GM19328 (cell line): ENCODE results near the gene DAZ1.
"Not testable (repeated sequence)": the region's sequence is repeated elsewhere in the genome, so short reads cannot be mapped to it uniquely, and the experiment has no call there.

Experiments
- ATAC-seq: cut with Tn5 transposase; IDR thresholded peaks from one replicate; pipeline ENCODE4 v1.9.1; 2021; ENCODE audit warnings: mild to moderate bottlenecking, moderate library complexity; ENCODE audit not compliant: unreplicated experiment

Gene DAZ1

GRCh38 chrY:23198908-23199307, at the start of gene DAZ1:
Gene DAZ1 (minus strand): TSS chrY:23199008. CDS start chrY:23198800, 208 bp downstream.
- not testable (repeated sequence) for ATAC-seq

DNA sequence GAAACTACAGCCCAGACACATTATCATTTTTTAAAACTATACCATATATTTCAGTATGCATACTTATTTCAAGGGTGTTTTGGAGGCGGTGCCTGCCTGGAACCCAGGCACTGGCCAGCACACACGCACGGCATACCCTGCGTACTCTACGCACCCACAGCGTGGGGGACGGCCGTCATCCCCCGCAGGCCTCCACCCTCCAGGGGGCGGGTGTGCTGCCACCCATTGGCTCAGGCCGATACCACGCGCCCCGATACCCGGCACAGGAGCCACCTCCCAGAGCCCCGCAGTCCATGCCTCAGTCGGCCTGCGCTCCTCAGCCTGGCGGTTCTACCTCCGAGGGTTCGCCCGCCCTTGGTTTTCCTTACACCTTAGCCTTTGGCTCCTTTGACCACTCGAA, 20.4 kb upstream of the DAZ1 start, which contains the start of gene DAZ2:
Gene DAZ2, plus strand, starts transcription at position 301 of the 400 bp plus-strand sequence. CDS start 208 bp downstream, outside the sequence.
- not testable (repeated sequence) for ATAC-seq

- ATAC-seq = not testable (repeated sequence)
Measured at GRCh38 chrY:23210681-23211080, 11.9 kb upstream of the DAZ1 start.

- not testable (repeated sequence) for ATAC-seq
Measured at GRCh38 chrY:23209802-23210495, 11.1 kb upstream of the DAZ1 start.

DNA sequence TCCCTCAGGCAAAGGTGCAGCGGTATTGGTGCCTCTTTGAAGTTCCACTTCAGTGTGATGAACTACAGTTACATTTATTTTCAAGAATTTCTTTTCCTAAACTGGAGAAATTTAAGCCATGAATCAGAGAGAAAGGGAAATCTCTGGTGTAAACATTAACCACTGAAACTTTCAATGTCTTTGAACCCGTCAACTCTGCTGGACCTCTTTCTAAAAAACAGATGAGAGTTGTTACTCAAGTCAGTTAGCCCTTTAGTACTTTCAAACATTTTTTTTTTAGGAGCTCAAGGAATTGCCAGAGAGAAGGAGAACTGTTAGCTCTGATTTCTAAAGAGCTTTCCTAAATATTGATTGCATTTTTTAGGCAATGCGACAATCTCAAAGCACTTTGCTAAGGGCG, 8.6 kb upstream of the DAZ1 start:
- not testable (repeated sequence) for ATAC-seq
